Ascending aorta (tissue), 2 donors: ENCODE measurements around the gene TMEM217. TPM values are rescaled to one million over a fixed set of nuclear protein-coding genes. Genes with fewer than 3 reads are reported as not detected.

ENCODE experiments used
- DNase-seq, 2 donors: peaks; one replicate each; pipeline ENCODE4 v3.0.0-alpha.2; 2019; ENCODE audit warnings: low spot score in 2 of 2
- H3K27ac ChIP-seq, 2 donors: fragments of 200-600 bp; sonication (generic); one replicate each; pipeline ENCODE4 v1.5.1; 2016 to 2017; ENCODE audit warnings: mild to moderate bottlenecking in 1 of 2
- H3K27me3 ChIP-seq: fragments of 200-600 bp; sonication (generic); one replicate; pipeline ENCODE4 v1.5.1; 2017
- H3K36me3 ChIP-seq, 2 donors: fragments of 200-600 bp; sonication (generic); one replicate each; pipeline ENCODE4 v1.5.1; 2016
- H3K4me1 ChIP-seq, 2 donors: fragments of 200-600 bp; sonication (generic); one replicate each; pipeline ENCODE4 v1.5.1; 2016 to 2017; ENCODE audit warnings: mild to moderate bottlenecking in 1 of 2
- H3K4me3 ChIP-seq, 2 donors: fragments of 200-600 bp; sonication (generic); one replicate each; pipeline ENCODE4 v1.5.1; 2016 to 2017; ENCODE audit warnings: mild to moderate bottlenecking in 1 of 2
- H3K9me3 ChIP-seq, 2 donors: fragments of 200-600 bp; sonication (generic); one replicate each; pipeline ENCODE4 v1.5.1; 2016
- intact Hi-C: fragments of 100-400 bp; cut with DNase I; formaldehyde crosslinking; loops from one replicate; pipeline ENCODE4 v1.15.1; 2023
- total RNA-seq: library from RNA; depleted of rRNA; stranded (reverse); fragments of >200 nt; gene quantifications from one replicate; pipeline ENCODE4 v1.1.0, GENCODE V29; 2016
- TF ChIP-seq, protein P1 (sequence below), 3 experiments: fragments of 200-600 bp in 2 of 3; fragments of 450-650 bp in 1 of 3; sonication (generic) in 2 of 3; IDR thresholded peaks; one replicate each; pipeline ENCODE4 v1.5.1; 2016 to 2019; ENCODE audit warnings: antibody characterized with exemption in 3 of 3, mild to moderate bottlenecking in 1 of 3, moderate library complexity in 1 of 3

TMEM217 gene
- total RNA-seq, 1 donor from 2014 or later = not detected

DNA sequence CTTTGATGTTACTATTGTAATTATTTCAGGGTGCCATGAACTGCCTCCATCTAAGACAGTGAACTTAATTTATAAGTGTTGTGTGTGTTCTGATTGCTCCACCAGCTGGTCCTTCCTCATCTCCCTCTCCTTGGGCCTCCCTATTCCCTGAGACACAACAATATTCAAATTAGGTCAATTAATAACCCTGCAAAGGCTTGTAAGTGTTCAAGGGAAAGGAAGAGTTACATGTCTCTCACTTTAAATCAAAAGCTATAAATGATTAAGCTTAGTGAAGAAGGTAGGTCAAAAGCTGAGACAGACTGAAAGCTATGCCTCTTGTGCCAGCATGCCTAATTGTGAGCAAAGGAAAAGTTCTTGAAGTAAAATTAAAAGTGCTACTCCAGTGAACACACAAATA lies 35.5 kb upstream of the TMEM217 start:
- no peaks in the 10 kb centered on the region for H3K9me3 ChIP-seq
- H3K27me3 ChIP-seq = no peaks in the 10 kb centered on the region
- no peak overlapping the region for H3K4me3 ChIP-seq
- intact Hi-C loops = no loop called here
- no peaks in the 10 kb centered on the region for H3K4me1 ChIP-seq
- TF ChIP-seq, protein P1, sequence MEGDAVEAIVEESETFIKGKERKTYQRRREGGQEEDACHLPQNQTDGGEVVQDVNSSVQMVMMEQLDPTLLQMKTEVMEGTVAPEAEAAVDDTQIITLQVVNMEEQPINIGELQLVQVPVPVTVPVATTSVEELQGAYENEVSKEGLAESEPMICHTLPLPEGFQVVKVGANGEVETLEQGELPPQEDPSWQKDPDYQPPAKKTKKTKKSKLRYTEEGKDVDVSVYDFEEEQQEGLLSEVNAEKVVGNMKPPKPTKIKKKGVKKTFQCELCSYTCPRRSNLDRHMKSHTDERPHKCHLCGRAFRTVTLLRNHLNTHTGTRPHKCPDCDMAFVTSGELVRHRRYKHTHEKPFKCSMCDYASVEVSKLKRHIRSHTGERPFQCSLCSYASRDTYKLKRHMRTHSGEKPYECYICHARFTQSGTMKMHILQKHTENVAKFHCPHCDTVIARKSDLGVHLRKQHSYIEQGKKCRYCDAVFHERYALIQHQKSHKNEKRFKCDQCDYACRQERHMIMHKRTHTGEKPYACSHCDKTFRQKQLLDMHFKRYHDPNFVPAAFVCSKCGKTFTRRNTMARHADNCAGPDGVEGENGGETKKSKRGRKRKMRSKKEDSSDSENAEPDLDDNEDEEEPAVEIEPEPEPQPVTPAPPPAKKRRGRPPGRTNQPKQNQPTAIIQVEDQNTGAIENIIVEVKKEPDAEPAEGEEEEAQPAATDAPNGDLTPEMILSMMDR (IDR thresholded peaks at IDR 0.05) = no peak
- no peak overlapping the region for H3K27ac ChIP-seq
- H3K36me3 ChIP-seq = peaks cover 29 to 55% of the 10 kb centered on the region in 2 donors
- no peak for DNase-seq

DNA sequence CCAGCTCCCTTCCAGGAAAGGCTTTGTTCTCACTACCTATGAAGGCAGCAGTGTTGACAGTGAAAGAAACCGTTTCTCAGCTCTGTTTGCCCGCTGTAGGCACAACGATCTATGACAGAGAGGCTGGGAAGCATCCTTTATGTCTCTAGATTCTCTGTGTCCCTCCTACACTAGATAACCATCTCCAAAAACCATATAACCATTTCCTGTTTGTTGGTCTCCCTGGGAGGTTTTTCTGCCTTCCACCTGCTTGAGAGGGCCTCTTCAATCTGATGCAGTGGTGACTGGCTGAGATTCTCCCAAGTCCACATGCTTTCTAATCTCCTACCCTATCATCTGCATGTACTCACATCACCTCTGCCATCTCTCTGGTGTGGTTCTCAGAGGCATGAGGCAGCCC lies 32.0 kb upstream of the TMEM217 start:
- DNase-seq = no peak
- Histone ChIP-seq H3K9me3 (no peaks in the 10 kb centered on the region), H3K36me3 (peaks cover 29 to 49% of the 10 kb centered on the region in 2 donors), H3K27me3 (no peaks in the 10 kb centered on the region), H3K4me1 (peaks cover 0 to under 1% of the 10 kb centered on the region in 2 donors), H3K27ac (no peak overlapping the region), H3K4me3 (no peak overlapping the region)
- intact Hi-C loops = loop anchor here (1.0 kb wide), 1 partner anchor 15 kb away; no protein-coding TSS in a partner anchor
- TF ChIP-seq, protein P1 (IDR thresholded peaks at IDR 0.05) = no peak

- no peak for DNase-seq
- Histone ChIP-seq H3K4me1 (peaks cover 4 to 13% of the 10 kb centered on the region in 2 donors), H3K27ac (no peak overlapping the region), H3K4me3 (no peak overlapping the region), H3K27me3 (no peaks in the 10 kb centered on the region), H3K36me3 (peaks cover 30 to 44% of the 10 kb centered on the region in 2 donors), H3K9me3 (no peaks in the 10 kb centered on the region)
- TF ChIP-seq, protein P1 (IDR thresholded peaks at IDR 0.05) = no peak
- intact Hi-C loops = no loop called here
Observed at GRCh38 chr6:37288247-37288646, 30.3 kb upstream of the TMEM217 start.

DNA sequence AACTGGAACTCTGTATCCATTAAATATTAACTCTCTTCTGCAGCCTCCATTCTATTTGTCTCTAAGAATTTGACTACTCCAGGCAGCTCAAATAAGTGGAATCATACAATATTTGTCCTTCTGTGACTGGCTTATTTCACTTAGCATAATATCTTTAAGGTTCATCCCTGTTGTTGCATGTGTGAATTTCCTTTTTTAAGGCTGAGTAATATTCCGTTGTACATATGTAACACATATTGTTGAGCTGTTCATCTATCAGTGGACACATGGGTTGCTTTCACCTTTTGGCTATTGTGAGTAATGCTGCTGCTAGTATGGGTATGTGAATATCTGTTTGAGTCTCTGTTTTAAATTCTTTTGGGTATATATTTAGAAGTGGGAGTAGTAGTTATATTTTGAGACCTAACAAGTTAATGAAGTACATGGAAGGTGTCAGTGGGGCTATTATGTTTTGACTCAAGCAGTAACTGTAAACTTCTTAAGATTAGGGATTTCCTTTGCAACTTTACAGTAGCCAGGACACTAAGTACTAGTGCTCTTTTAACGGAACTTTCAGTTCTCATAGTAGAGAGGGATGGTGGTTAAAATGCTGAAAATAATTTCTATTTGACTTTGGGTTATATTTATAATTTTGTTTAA lies 29.7 kb upstream of the TMEM217 start:
- Histone ChIP-seq H3K4me1 (peaks cover 4 to 18% of the 10 kb centered on the region in 2 donors), H3K9me3 (no peaks in the 10 kb centered on the region), H3K4me3 (no peak overlapping the region), H3K27ac (no peak overlapping the region), H3K36me3 (peaks cover 30 to 42% of the 10 kb centered on the region in 2 donors), H3K27me3 (no peaks in the 10 kb centered on the region)
- TF ChIP-seq, protein P1 (IDR thresholded peaks at IDR 0.05) = no peak
- no peak for DNase-seq
- intact Hi-C loops = no loop called here

DNA sequence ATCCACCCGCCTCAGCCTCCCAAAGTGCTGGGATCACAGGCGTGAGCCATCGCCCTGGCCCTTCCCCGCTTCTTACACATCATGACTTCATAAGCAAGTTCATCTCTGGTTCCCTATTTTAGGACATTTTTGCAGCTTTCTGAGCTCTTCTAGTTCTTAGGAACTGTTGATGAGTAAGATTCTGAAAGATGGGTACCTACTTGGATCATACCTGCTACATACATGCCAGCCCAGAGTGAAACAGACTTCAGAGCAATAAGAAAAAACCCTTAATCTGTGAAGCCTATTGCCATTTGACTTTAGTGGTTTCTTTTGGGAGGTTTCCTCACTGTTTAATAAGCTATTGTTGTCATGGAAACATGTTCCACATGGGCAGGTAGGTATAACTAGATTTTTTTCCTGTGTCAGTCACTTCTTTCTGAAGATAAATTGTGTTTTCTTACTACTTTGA lies 27.9 kb upstream of the TMEM217 start:
- H3K27me3 ChIP-seq = no peaks in the 10 kb centered on the region
- H3K36me3 ChIP-seq = peaks cover 21 to 25% of the 10 kb centered on the region in 2 donors
- peak overlapping the region in 1 of 2 donors; percentile 66 for H3K27ac ChIP-seq
- intact Hi-C loops = no loop called here
- H3K9me3 ChIP-seq = no peaks in the 10 kb centered on the region
- TF ChIP-seq, protein P1 (IDR thresholded peaks at IDR 0.05) = no peak
- DNase-seq = no peak
- no peak overlapping the region for H3K4me3 ChIP-seq
- H3K4me1 ChIP-seq = peaks cover 7 to 27% of the 10 kb centered on the region in 2 donors
